ENCODE measurements around the gene ARHGAP21. TPM values are rescaled to one million over a fixed set of nuclear protein-coding genes. Genes with fewer than 3 reads are reported as not detected.

Gene ARHGAP21
- total and polyA plus RNA-seq, 2 donors (not counting 1 experiment from before 2014, with no cell fraction given), result 5.3 to 25.5 TPM

DNA sequence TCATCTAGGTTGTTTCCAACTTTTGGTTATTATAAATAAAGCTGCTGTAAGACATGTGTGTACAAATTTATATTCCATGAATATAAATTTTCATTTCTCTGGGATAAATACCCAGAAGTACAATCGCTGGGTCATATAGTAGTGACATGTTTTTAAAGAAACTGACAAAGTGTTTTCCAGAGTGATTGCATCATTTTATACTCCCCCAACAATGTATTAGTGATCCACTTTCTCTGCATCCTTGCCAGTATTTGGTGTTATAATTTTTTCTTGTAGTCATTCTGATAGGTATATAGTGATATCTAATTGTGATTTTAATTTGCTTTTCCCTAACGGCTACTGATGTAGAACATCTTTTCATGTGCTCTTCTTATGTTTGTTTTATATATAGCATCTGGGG is 27.0 kb upstream of the ARHGAP21 start:
- WGBS (ENCODE audit: insufficient coverage), result no CpG with 5 or more reads among the region's 2 CpGs
- H3K79me2 ChIP-seq (ENCODE audit: control insufficient read depth, insufficient read depth, low read length), result no peaks in the 10 kb centered on the region
- Mint-ChIP-seq H3K4me1 (peaks cover under 1% of the 10 kb centered on the region), H3K27ac (no peak overlapping the region), H3K9me3 (ENCODE audit: insufficient read depth) (no peaks in the 10 kb centered on the region), H3K27me3 (peaks cover 3% of the 10 kb centered on the region), H3K4me3 (no peak overlapping the region)
- no peak for ATAC-seq (ENCODE audit: low read depth)
- H3K4me3 ChIP-seq (ENCODE audit: control extremely low read depth in 1 of 5, extremely low read depth in 1 of 5, insufficient read depth in 1 of 5, low read depth in 2 of 5, low read length in 4 of 5), result no peak overlapping the region
- no peaks in the 10 kb centered on the region for H4K20me1 ChIP-seq (ENCODE audit: control insufficient read depth, insufficient read depth, low read length, poor library complexity, severe bottlenecking)
- intact Hi-C loops (cut with micrococcal nuclease), result no loop called here
- H3K36me3 ChIP-seq (replicated peaks in 1 of 2; ENCODE audit: control extremely low read depth in 1 of 2, control insufficient read depth in 1 of 2, extremely low read depth in 1 of 2, insufficient read depth in 2 of 2, low read length in 1 of 2), result no peaks in the 10 kb centered on the region
- peaks cover 0 to 2% (median 0%) of the 10 kb centered on the region in 3 donors for H3K9me3 ChIP-seq (ENCODE audit: control extremely low read depth in 1 of 3, control insufficient read depth in 2 of 3, insufficient read depth in 1 of 3, low read length in 2 of 3)
- H3K4me2 ChIP-seq (replicated peaks; ENCODE audit: low read depth, low read length, poor library complexity, severe bottlenecking), result no peak overlapping the region
- H3K27me3 ChIP-seq (replicated peaks in 1 of 4; ENCODE audit: control extremely low read depth in 1 of 4, control insufficient read depth in 3 of 4, insufficient read depth in 4 of 4, low read length in 3 of 4), result no peaks in the 10 kb centered on the region
- CTCF ChIA-PET, result no interaction called here
- no peaks in the 10 kb centered on the region for H3K4me1 ChIP-seq (ENCODE audit: control insufficient read depth in 2 of 2, insufficient read depth in 2 of 2, low read length in 2 of 2)
- POLR2A ChIA-PET, result no interaction called here
- no peak for DNase-seq
- H3K27ac ChIP-seq (ENCODE audit: low read length in 2 of 2), result no peak overlapping the region
- no peak overlapping the region for H2AFZ ChIP-seq (ENCODE audit: insufficient read depth, low read depth, low read length, poor library complexity, severe bottlenecking)
- TF ChIP-seq, protein P1, sequence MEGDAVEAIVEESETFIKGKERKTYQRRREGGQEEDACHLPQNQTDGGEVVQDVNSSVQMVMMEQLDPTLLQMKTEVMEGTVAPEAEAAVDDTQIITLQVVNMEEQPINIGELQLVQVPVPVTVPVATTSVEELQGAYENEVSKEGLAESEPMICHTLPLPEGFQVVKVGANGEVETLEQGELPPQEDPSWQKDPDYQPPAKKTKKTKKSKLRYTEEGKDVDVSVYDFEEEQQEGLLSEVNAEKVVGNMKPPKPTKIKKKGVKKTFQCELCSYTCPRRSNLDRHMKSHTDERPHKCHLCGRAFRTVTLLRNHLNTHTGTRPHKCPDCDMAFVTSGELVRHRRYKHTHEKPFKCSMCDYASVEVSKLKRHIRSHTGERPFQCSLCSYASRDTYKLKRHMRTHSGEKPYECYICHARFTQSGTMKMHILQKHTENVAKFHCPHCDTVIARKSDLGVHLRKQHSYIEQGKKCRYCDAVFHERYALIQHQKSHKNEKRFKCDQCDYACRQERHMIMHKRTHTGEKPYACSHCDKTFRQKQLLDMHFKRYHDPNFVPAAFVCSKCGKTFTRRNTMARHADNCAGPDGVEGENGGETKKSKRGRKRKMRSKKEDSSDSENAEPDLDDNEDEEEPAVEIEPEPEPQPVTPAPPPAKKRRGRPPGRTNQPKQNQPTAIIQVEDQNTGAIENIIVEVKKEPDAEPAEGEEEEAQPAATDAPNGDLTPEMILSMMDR (IDR thresholded peaks at IDR 0.05), result no peak
- TF ChIP-seq EZH2 (IDR thresholded peaks at IDR 0.05; ENCODE audit: borderline replicate concordance, insufficient read depth, low read depth, low read length, poor library complexity, severe bottlenecking), result no peak
- no peak overlapping the region for H3K9ac ChIP-seq (ENCODE audit: low read length)

DNA sequence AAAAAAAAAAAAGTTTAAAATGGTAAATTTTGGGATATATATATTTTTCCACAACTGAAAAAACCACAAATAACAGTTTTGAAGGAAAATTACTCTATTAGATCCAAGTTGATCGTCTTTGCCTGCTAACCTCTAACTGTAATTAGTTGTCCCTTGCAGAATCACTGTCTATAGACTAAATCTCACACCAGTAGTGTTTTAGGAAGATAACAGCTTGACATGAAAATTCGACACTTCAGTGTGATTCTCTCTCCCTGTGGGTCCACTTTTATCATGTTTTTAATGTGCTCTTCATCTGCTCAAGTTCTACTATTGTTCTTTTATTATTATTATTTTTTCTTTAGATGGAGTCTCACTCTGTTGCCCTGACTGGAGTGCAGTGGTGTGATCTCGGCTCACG is 24.5 kb upstream of the ARHGAP21 start:
- intact Hi-C loops (cut with micrococcal nuclease), result no loop called here
- no peak for ATAC-seq (ENCODE audit: low read depth)
- no peak for TF ChIP-seq EZH2 (IDR thresholded peaks at IDR 0.05; ENCODE audit: borderline replicate concordance, insufficient read depth, low read depth, low read length, poor library complexity, severe bottlenecking)
- TF ChIP-seq, protein P1 (IDR thresholded peaks at IDR 0.05), result no peak
- Histone ChIP-seq H3K27me3 (replicated peaks in 1 of 4; ENCODE audit: control extremely low read depth in 1 of 4, control insufficient read depth in 3 of 4, insufficient read depth in 4 of 4, low read length in 3 of 4) (no peaks in the 10 kb centered on the region), H3K36me3 (replicated peaks in 1 of 2; ENCODE audit: control extremely low read depth in 1 of 2, control insufficient read depth in 1 of 2, extremely low read depth in 1 of 2, insufficient read depth in 2 of 2, low read length in 1 of 2) (no peaks in the 10 kb centered on the region), H2AFZ (ENCODE audit: insufficient read depth, low read depth, low read length, poor library complexity, severe bottlenecking) (no peak overlapping the region), H3K4me3 (ENCODE audit: control extremely low read depth in 1 of 5, extremely low read depth in 1 of 5, insufficient read depth in 1 of 5, low read depth in 2 of 5, low read length in 4 of 5) (no peak overlapping the region), H3K9ac (ENCODE audit: low read length) (no peak overlapping the region), H3K4me2 (replicated peaks; ENCODE audit: low read depth, low read length, poor library complexity, severe bottlenecking) (no peak overlapping the region), H4K20me1 (ENCODE audit: control insufficient read depth, insufficient read depth, low read length, poor library complexity, severe bottlenecking) (no peaks in the 10 kb centered on the region), H3K9me3 (ENCODE audit: control extremely low read depth in 1 of 3, control insufficient read depth in 2 of 3, insufficient read depth in 1 of 3, low read length in 2 of 3) (peaks cover 0 to 4% (median 0%) of the 10 kb centered on the region in 3 donors), H3K27ac (ENCODE audit: low read length in 2 of 2) (no peak overlapping the region), H3K4me1 (ENCODE audit: control insufficient read depth in 2 of 2, insufficient read depth in 2 of 2, low read length in 2 of 2) (no peaks in the 10 kb centered on the region), H3K79me2 (ENCODE audit: control insufficient read depth, insufficient read depth, low read length) (no peaks in the 10 kb centered on the region)
- Mint-ChIP-seq H3K4me3 (no peak overlapping the region), H3K4me1 (peaks cover 5% of the 10 kb centered on the region), H3K27me3 (peaks cover 3% of the 10 kb centered on the region), H3K9me3 (ENCODE audit: insufficient read depth) (no peaks in the 10 kb centered on the region), H3K27ac (no peak overlapping the region)
- ChIA-PET POLR2A (no interaction called here), CTCF (no interaction called here)
- 100% methylated on average over 2 of the region's 4 CpGs for WGBS (ENCODE audit: insufficient coverage)
- no peak for DNase-seq

Data from B cell (primary cell).